ENCODE data around the gene LAMA3.
A peak's percentile ranks its signal among the peaks of the same experiment; 100 is the strongest.

LAMA3 gene

GRCh38 chr18:23951206-23951605, 262.0 kb downstream of the LAMA3 start:
- DNase-seq, result no peak

- no peak for DNase-seq
Observed at GRCh38 chr18:23953984-23954383, 264.7 kb downstream of the LAMA3 start.

GRCh38 chr18:23956483-23956882, 267.2 kb downstream of the LAMA3 start:
- DNase-seq, result no peak

DNA sequence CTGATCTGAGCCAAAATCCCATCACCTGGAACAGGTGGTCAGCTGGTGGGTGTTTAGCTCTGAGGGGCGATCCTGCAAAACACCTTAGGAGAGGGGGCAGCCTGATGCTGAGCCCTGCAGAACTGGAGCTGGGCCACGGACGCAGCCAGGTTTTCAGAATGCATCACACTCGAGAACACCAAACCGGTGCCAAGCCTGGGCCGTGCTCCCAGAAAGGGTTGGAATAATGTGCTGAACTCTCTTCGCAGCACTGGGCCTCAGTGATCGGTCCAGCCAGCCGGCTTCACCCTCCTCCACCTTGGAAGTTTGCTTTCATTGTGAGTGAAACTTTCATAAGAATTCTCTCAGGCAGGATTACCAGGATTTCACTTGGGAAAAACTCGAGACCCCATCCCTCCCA, 268.8 kb downstream of the LAMA3 start:
- no peak for DNase-seq

- DNase-seq, result no peak
Observed at GRCh38 chr18:23963443-23964165, 274.4 kb downstream of the LAMA3 start.

- no peak for DNase-seq
Observed at GRCh38 chr18:23964282-23965238, 275.3 kb downstream of the LAMA3 start.

- DNase-seq, result no peak
Observed at GRCh38 chr18:23966909-23967308, 277.7 kb downstream of the LAMA3 start.

DNA sequence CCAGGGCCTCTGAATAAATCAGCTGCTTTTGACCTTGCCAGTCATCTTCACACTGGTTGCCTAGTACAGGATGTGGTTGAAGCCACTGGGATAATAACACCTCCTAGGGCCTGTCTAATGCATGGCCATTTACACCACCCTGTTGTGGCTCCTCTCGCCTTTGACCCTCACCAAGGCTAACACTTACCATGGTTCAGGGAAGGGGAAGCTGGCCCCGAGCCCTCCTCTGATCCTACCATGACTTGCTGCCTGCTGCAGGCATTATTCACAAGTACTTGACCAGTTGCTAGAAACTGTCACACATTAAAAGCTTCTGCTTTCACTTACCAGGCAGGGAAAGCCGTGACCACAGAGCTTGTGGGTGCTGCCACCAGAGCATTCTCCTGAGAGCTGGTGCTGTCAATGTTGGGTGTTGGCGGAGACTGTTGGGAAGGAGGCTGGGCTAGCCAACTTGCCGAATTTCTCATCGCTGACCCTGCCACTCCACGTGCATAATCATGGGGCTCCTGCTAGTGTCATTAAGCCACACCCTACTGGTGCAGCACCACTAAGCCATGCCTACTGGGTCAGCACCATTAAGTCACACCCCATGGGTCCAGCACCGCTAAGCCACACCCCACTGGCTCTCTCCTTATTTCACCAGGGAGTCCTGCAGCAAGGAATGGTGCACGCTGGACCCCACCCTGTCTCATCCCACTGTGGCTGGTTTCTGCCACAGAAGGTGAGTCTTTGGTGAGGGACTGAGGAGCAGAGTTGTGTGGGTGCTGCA, 278.3 kb downstream of the LAMA3 start:
- no peak for DNase-seq

DNA sequence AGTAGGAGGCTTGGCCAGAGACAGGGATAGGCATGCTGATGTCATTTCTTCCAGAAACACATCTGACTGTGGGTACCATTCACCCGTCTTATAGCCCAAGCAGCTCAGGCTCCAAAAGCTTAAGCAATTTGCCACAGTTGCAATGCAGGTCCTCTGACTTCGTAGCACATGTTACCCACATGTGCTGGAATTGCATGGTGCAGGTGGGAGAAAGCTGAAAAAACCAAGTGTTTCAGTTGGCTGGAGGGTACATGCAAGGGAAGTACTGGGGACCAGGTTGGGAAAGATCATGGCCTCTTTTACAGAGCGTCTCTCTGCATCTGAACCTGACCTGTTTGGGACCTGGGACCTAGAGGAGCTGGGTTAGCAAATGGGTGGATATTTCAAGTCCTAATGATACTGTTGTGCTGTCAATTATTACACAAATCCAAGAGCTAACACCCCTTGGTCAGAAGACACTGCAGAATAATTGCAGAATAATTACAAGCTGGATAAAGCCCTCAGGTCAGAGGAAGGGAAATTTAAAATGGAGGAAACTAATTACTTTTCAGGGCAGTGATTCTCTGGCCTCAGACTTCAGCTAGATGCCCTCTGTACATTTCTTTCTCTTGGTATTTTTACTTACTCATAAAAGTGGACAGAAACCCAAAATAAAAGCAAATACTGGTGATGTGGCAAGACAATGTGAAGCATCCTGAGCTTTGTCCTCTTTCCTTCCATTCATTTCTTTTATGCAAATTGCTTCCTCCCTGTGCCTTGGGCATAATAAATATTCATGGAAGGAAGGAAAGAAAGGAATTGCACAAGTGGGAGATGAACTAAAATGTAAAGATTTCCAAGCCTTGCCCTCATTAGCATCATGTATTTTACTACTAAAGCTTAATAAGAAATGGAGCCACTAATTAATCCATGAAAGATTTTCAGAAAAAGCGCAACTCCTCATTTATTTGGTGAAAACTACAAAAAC, 279.7 kb downstream of the LAMA3 start:
- DNase-seq, result no peak

DNA sequence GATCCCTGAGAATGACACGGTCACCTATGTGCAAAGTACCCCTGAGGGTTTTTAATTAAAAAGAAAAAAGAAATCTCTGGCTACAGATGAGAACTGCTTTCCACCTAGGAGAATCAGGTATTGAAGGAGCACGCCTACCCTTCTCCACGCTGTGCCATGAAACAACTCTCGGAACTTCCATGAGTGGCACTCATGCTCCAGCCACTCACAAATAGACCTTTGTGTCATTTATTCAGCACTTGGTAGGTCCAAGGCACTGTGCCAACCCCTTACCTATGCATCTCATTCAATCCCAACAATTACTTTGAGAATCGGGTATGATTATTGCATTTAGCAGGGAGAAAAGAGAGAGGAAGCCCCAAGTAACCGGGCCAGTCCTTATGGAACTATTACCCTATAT, 280.4 kb downstream of the LAMA3 start:
- peak; percentile 52 for DNase-seq

DNA sequence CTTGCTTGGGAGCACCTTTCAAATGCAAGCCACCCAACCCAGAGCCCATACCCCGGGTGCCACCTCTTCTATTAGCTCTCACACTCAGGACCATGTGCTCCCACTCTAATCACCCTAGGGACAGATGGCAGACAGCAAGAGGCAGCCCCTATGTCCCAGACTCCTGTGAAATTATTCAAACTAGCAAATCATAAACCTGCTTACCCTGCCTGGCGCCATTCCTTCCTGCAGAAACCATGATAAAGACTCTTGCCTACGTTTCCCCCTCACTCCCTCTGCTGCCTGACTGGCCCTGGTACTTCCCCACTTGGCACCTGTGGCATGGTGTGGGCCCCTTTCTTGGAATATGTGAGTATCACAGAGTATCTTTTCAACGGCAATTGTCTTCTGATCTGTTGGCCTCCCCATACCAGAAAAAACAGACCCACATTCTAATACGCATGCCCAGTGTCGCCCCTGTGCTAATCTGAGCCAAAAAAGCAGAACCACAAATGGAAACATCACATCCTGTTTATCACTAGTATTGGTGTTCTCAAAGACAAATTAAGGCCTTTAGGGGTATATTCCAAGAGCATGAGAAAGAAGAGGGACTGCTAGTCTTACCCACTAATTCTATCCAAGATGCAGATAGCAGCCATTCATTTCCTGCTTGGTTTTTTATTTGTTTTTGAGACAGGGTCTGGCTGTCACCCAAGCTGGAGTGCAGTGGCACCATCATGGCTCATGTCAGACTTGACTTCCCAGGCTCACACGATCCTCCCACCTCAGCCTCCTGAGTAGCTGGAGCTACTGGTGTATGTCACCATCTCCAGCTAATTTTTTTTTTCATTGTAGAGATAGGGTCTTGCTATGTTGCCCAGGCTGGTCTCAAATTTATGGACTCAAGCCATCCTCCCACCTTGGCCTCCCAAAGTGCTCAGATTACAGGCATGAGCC, 281.2 kb downstream of the LAMA3 start:
- DNase-seq, result no peak

DNA sequence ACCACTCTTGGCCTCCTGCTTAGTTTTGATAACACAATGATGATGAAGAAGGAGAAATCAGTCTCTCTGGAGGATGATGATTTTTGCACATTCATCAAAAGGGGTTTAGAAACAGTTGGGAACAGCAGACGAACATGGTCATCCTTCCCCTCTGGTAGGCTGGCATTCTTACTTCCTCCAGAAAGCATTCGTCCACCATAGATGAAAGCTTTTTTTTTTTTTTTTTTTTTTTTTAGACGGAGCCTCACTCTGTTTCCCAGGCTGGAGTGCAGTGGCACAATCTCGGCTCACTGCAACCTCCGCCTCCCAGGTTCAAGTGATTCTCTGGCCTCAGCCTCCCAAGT, 281.8 kb downstream of the LAMA3 start:
- DNase-seq, result no peak

DNA sequence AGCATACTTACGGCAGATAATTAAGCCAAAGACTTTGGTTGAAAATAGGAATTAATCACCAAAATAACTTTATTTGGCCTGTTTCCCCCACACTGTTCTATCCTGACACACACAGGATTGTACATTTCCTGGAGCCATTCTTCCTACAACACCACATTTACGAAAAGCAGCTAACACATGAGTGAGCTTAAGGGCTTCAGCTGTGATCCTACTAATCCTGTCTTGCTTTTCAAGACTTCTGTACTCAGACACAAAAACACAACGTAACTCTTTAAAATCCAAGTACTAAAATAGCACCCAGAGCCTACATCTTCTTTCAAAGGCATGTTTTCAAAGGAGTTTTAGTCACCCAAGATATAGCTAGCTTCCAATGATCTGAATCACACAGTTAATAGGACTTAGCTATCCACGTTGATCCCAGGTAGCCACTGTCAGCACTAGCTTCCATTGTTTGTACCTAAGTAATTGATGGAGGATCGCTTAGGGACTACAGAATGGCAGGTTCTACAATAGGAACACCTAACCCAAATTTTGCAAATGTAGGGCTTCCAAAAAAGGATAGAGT, 282.5 kb downstream of the LAMA3 start:
- DNase-seq, result no peak

GRCh38 chr18:23972453-23972852, 283.2 kb downstream of the LAMA3 start:
- DNase-seq, result no peak

DNA sequence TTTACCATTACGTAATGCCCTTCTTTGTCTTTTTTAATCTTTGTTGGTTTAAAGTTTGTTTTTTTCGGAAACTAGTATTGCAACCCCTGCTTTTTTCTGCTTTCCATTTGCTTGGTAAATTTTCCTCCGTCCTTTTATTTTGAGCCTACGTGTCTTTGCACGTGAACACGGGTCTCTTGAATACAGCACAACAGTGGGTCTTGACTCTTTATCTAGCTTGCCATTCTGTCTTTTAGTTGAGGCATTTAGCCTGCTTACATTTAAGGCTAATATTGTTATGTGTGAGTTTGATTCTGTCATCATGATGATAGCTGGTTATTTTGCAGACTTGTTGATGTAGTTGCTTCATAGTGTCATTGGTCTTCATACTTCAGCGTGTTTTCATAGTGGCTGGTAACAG, 287.9 kb downstream of the LAMA3 start:
- no peak for DNase-seq

- DNase-seq, result no peak
Observed at GRCh38 chr18:23977719-23978483, 288.6 kb downstream of the LAMA3 start.

- DNase-seq, result no peak
Observed at GRCh38 chr18:23981369-23981980, 292.2 kb downstream of the LAMA3 start.

- DNase-seq, result no peak
Observed at GRCh38 chr18:23982155-23983079, 293.2 kb downstream of the LAMA3 start.

All from DMS79 treated with DMSO at 0.1 percent for 48 hours (cell line).